CD4-positive, alpha-beta T cell treated with Interleukin-17A for 4 hours (primary cell): ENCODE measurements around the gene B3GAT1.

Source experiments
- DNase-seq: peaks from one replicate; pipeline ENCODE4 v3.0.0-alpha.2; 2020; ENCODE audit warnings: mixed read lengths

Gene B3GAT1

DNA sequence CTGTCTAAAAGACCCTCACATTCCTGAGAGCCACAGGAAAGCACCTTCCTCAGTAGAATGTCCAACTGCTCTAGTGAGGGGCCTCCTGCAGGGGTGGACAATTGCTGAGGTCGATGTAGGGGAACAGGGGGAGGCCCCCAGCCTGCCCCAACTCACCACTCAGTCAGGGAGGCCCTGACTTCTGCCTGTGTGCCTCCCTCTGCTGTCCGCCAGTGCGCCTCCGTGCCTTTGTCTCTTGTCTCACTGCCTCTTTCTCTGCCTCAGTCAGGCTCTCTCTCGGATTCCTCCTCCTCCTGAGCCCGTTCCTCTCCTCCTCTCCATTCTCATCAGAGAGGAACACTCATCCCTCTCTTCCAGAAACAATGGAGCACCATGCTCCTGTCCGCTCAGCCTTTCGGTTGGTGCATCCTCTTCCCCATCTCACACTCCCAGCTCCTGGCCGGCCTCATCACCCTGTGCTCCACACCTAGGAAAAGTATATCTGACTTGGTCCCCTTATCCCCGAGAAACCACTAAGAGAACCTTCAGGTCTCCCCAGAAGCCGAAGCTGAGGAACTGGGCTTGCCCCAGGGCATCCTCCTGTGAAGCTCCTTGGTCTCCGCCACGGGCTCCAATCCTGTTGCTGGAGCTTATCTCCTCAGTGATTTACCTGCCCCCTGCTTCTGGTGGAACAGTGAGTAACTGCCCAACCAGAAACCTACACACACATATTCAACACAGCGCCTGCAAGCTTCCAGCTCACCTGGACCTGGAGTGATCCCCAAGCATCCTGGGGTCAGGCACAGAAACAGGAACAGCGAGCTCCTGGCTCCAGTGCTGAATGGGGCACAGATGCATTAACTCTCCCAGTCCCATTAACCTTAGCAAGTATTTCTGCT, 2.3 kb downstream of the B3GAT1 start:
- no peak for DNase-seq

DNA sequence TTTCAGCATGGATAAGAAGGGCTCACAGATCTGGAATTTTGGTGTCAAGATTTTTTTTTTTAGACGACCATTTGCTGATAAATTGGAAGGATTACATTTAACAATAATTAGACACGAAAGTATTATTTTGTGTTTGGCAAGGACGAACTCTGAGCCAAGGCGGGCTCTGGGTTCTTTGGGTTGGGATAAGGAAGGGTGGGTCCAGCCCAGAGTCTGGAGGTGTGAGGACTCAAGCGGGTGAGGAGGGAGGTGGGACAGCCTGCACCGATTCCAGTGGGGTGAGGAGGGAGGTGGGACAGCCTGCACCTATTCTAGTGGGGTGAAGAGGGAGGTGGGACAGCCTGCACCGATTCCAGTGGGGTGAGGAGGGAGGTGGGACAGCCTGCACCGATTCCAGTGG, 4.1 kb downstream of the B3GAT1 start:
- DNase-seq = no peak

DNA sequence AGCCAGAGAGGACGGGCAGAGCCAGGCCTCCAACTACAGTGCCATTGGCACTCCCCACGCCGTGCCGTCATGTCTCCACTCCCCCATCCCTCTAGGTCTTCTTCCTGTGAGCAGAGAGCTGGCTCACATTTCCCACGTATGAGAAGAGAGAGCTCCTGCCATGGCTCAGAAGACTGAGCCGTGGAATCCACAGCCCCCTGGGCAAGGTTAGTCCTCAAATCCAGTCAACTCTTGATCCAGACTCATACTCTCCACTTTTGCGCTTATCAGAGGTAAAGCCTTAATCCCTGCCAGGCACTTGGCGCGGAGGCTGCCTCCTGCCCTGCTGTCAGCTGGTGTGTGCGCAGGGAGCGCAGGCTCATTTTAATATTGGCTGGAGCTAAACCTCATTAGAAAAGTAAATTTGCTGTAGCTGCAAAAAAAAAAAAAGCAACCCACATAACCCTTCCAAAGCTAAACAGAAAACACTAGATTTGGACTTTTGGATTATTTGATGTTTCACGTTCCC, 4.7 kb downstream of the B3GAT1 start:
- no peak for DNase-seq

DNA sequence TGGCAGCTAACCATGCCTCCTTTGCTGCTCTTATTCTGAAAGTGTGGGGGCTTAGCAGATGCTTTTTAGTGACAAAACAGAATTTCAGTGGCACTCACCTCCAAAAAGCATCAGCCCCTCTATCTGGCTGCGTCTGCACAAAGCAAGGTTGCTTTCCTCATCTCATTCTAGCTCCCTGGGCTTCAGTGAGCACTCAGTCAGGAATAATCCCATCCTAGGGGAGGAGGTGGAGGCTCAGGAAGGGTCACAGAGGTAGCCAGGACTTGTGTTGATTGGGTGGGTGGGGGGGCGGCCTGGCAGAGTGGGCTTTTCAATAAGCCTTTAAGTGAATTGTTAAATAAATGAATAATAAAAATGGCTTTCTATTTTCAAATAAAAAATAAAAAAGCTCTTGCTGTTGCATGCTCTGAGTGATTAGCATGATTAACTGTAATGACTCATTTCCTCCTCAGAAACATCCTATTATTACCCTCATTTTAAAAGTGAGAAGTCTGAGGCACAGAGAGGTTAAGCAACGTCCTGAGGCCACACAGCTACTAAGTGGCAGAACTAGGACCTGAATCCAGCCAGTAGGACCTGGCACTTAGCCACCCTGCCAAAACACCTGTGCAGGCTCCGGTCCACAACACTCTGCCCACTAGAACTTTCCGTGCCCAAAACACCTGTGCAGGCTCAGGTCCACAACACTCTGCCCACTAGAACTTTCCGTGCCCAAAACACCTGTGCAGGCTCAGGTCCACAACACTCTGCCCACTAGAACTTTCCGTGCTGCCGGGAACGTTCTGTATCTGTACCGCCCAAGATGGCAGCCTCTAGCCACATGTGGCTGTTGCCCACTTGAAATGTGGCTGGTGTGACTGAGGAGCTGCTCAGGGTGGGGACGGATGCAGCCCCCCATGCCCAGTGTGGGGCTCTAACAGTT, 5.5 kb downstream of the B3GAT1 start:
- DNase-seq = no peak

DNA sequence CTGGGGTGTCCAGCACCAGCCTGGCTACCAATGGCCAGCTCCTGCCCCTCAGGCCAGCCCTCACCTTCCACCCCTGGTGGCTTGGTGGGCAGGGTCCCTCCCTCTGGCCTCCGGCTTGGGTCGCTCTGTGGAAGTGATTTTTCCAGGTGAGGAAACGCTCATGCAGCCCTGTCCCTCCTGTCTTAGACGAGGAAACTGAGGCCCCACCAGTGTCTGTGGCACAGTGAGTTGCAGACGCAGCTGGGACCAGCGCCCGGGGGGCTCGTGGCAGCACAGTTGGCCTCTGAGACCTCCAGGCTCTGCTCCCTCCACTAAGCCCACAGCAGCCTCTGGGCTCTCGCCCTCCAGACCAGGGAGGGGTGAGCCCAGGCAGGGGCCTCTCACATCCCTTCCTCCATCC, 6.2 kb downstream of the B3GAT1 start:
- DNase-seq = no peak

DNA sequence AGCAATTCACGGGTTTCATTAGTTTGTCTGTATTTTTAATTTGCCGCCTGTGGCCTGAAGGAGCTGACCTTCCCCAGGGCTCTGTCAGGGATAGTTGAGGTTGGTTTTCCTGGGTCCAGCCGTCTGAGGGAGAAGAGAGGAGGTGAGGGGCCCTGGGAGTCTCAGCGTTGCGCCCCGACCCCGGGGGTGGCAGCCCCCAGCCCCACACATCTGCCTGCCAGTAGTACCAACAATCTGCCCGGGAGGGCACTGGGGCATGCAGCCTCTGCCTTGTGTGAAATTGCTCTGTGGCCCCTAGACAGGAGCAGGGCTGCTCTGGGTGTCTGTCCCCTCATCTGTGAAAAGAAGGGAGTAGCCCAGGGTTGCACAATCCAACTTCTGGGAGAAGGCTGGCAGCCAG, 6.6 kb downstream of the B3GAT1 start:
- DNase-seq = no peak

DNA sequence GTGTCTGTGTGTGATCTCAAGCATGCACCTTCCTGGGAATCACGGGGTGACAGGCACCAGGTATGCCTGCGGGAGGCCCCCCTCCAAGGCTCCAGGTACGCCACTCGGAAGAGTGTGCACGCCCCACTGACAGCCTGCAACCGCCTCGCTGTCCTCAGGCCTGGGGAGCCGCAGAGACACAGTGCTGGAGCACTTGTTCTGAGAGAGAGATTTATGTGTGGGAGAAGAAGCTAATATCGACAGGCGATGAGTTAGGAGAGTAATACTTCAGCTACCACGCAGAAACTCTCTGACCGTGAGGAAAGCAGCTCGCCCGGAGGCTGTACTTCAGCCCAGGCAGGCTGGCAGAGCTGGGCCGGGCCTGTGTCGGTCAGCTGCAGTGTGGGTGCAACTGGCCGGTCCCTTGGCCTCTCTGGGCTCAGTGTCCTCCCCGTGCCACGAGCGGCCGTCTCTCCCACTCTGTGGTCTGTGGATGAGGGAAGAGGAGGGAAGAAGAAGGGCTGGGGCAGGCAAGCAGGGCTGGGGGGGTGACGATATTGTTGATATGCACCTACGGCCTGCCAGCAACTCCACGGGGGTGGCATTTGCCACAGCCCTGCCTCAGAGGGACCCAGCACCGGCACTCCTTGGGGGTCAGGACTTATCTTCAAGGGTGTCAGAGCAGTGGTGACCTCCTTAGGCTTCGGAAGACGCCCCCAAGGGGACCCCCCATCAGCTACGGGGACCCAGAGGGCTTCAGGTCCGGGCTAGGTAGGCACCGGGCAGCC, 7.3 kb downstream of the B3GAT1 start:
- DNase-seq = no peak

DNA sequence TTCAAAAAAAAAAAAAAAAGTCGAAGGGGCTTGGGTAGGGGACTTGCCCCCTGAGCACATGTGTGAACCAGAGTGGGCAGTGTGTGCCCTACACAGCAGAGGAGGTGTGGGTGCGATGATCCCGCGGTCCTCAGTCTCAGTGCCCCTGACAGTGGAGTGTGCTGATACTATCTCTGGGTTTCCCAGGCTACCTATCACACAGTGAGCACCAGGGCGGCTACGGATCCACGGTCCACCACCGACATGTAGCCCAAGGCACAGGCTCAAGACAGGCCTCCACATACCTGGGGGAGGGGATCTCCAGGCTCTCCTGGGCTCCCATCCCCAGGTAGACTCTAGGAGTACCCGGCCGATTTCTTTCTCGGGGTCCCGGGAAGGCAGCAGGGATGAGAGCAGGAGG, 9.1 kb downstream of the B3GAT1 start:
- DNase-seq = no peak

DNA sequence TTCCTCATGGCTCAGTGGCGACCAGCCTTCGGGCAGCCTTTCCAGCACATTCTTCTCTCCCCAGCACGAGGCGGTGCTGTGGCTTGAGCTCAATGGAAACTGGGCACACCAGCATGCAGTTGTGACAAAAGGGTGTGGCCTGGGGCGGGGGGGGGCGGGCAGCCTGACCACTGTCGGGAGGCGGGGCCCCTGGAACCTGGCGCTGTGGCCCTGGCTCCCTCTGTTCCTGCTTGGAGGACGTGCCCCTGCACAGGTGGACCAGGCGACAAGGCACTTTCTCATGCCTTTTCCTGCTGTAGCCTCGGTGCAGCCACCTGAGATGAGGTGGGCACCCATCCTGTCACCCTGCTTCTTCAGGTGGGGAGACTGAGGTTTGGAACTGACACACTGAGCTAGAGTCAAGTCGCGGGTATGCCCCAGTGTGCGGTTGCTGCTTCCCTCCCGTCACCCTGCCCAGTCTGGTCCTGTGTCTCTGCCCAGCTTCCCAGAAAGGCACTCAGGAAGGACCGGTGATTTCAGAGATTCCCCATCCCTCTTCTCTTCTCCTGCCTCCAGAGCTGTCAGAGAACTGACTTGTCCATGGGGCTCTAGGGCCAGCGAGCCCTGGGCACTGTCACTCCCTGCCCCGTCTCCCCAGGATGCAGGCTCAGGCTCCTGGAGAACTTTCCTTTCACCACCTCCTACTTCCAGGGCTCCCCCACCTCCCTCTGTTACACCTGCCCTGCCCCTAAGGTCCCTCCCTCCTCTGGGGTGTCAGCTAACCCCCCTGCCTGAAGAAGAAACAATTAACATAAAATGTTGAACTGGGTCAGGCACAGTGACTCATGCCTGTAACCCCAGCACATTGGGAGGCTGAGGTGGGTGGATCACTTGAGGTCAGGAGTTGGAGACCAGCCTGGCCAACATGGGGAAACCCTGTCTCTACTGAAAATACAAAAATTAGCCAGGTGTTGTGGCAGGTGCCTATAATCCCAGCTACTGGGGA, 9.9 kb downstream of the B3GAT1 start:
- DNase-seq = no peak

DNA sequence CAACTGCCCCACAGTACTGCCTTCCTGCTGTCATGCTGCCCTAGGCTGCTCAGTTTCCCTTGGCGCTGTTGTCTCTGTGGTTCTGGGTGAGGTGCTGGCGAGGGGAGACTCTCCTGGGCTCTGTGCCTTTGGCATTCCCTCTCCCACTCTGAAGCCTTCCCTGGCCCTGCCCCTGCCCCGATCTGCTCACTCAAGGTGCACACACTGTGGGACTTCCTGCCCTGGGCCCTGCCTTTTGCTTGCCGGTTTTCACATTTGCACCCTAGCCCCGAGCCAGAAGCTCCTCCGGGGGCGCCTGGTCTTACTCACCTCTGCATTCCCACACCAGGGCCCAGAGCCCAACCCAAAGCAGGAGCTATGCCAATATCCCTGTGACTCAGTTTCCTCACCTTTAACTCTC, 12.0 kb downstream of the B3GAT1 start:
- no peak for DNase-seq

DNA sequence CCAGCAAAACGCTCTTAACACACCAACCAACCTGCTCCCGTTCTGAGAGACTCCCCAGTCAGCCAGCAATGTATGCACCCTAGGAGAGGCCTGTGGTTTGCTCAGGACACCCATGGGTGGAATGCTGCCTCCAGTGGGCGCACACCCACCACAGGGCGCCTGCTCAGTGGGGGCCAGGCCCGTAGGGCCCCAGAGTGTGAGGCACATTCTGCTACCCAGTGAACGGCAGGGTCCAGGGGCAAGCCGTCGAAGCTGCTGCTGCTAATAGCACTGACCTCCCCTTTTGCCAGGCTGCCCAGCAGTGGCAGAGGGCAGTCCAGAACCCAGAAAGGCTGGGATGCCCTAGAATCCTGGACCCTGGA, 12.8 kb downstream of the B3GAT1 start:
- DNase-seq = no peak

DNA sequence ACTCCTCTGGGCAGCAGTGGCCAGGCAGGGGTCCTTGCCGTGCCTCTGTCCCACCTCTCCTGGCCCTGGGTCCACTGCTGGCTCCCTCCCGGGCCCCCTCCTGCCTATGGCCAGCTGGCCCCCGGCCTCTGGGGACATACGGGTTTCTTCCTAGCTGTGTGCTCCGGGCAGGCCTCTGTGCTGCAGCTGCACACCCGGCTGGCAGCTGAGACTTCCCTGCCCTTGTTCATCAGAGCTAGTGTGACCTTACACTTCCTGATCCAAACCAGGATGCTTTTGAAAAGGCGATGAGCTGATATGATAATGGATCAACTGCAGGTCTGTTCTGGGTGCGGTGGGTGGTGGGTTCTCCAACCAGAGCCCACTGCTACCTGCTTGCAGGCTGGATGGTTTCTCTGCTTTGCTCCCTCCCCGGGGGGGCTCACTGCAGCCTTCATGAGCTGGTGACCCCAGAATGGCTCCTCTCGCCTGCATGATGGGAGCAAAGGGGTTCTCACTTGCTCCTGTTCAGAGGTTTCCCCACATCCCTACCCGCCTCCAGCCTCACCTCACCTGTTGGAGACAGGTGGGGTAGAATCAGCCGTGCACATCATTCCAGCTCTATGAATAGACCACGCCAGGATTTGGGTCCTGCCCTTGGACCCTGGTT, 13.3 kb downstream of the B3GAT1 start:
- DNase-seq = no peak

DNA sequence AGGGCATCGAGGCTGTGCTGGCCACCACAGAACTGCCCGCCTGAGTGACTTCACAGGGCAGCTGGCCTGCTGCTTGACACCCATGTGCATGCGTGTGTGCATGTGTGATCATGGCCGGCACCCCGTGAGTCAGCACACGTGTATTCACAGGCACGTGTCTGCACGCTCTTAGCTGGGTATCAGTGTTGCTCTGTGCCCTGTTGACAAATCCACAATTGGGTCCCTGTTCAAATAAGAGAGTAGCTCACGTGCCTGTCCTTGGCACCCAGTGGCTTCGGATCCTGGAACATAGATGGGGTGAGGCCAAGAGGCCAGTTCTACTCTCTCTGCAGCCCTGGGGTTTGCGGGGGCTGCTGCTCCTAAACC, 14.0 kb downstream of the B3GAT1 start:
- no peak for DNase-seq

DNA sequence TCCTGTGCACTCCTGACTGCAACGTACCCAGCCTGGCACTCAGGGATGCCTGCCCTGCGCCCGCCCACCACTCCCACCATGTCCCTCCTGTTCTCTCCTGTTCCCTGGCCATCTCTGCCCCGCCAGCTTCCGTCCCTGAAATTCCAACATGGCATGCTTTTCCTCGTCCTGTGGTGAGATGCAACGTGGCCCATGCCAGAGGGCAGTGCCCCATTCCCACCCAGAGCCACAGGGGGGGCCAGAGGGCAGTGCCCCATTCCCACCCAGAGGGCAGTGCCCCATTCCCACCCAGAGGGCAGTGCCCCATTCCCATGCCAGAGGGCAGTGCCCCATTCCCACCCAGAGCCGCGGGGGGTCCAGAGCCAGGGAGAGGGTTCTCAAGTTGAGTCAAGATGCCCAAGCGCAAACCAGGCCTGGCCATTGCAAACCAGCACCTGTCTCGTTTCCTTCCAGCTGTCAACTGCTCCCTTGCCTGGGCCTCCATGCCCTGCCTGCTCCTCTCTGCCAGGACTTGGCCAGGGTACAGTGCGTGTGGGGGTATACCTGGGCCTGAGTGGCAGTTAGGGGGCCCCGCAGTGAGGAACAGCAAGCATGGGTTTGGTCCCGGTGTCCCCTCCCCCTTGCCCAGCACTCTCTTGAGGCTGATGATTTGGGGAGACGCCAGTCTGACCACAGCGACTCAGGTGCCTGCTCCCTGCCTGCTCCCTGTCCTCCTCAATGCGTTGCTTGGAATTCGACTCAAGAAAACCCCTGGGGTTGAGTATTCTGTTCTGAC, 14.6 kb downstream of the B3GAT1 start:
- no peak for DNase-seq

DNA sequence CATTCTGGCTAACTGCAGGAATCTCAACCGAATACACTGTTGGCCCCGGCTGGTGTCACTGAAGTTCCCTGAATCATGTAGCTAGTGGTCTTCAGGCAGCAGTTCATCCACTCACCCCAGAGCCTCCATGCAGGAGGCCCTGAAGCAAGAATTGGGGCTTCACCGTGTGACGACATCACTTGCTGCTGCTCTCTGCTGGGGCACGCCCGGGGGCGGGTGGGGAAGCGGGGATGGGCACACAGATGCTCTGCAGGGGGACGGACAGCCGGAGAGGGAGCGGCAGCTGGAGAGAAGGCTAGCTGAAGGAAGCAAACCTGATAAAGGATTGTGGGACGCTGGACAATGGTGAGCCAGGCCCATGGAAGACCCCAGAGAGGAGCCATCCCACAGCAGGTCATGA, 17.0 kb downstream of the B3GAT1 start:
- no peak for DNase-seq

DNA sequence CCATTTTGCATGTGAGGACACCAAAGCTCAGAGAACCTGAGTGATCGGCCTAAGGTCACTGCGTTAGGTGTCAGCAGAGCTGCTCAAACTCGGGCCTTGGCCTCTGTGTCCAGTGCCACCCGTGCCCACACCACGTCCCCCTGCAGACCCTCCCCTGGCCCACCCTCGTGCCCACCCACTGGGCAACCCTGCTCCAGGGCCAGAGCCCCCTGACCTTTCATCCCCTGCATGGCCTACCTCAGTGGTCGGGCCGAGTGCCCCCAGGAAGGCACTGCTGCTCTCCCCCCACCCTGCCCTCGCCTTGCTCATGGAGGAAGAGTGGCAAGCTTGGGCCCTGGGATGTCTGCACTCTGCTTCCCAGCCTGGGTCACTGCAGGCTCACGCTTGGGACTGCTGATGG, 17.7 kb downstream of the B3GAT1 start:
- DNase-seq = no peak

DNA sequence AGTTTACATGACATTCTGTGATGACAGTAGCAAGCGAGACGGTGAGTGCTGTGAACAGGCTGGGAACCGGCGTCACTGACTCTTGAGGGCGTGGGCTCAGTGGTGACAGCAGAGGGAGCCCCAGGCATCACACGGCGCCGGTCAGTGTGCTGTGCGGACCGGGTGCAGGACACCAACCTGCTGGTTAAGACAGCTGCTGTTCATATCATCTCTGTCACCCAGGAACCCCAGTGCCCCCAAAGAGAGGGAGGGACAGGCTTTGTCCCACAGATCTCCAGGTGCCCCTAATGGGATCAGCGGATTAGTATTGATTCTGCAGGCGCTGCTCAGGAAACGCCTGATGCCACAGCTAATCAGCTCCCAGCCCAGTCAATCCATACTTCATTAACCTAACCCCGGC, 18.4 kb downstream of the B3GAT1 start:
- DNase-seq = no peak

DNA sequence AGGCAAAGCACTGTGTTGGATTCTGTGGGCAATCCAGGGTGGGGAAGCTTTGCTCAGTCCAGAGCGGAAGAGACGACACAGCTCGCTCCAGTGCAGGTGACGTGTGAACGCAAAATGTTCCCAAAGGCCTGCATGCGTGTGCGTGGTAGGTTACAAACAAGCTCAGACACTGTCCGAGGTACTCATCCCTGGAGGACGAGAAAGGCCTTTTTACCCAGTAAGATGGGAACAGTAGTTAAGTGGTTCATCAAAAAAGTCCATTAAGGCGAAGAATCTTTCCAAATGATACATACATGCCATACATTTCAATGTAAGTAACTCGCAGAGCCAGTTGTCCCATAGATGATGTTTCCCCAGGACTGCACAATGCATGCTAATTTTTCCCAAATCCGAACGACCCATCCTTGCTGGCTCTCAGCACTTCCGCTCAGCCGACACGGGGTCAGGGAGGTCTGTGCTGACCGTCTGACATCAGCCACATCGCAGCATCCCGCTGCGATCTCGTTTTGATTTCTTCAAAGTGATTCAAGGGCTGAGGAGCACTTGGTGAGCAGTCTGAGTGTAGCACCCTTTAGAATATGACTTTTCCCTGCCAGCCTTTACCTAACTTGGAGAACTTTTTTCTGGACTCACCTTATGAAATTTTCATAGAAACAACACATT, 19.0 kb downstream of the B3GAT1 start:
- no peak for DNase-seq

DNA sequence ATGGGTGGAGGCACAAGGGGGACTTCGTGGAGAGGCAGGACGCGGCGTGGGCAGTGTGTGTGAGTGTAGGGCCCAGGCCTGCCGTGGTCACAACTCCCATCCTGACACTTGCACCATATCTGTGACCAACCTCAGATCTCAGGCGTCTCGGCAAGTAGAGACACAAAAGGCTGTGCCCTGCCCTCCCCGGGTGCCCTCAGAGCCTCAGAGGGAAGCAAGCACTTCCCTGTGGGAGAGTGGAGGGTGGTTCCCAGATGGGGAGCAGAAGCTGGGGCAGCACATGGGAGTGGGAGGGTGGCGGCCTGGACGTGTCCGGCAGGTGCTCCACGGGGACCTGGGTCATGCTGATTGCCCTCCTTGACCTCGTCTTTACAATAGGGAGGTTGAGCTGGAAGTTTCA, 20.4 kb downstream of the B3GAT1 start:
- DNase-seq = no peak
